ENCODE results near the gene ZNF688.
"Not testable (repeated sequence)": the region's sequence is repeated elsewhere in the genome, so short reads cannot be mapped to it uniquely, and the experiment has no call there.

ZNF688 gene

GRCh38 chr16:30532285-30533145 is 39.0 kb downstream of the ZNF688 start:
- no peak for DNase-seq

- no peak for DNase-seq
These were observed 41.1 kb downstream of the ZNF688 start for GRCh38 chr16:30530163-30531037.

GRCh38 chr16:30528799-30529457 is 42.6 kb downstream of the ZNF688 start:
- no peak for DNase-seq

- peak; percentile 26 for DNase-seq
These were observed 43.8 kb downstream of the ZNF688 start for GRCh38 chr16:30527635-30528178.

GRCh38 chr16:30526823-30527634 is 44.5 kb downstream of the ZNF688 start:
- peak; percentile 95 for DNase-seq

- peak; percentile 36 for DNase-seq
These were observed 45.2 kb downstream of the ZNF688 start, which contains the start of gene ZNF768 for GRCh38 chr16:30526137-30526822. TSS of gene ZNF768 (minus strand) at chr16:30526566. CDS start at chr16:30526413, 153 bp downstream.

- no peak for DNase-seq
These were observed 45.7 kb downstream of the ZNF688 start for GRCh38 chr16:30525844-30526136.

- no peak for DNase-seq
These were observed 46.6 kb downstream of the ZNF688 start for GRCh38 chr16:30524575-30525568.

- DNase-seq, result no peak
These were observed 47.5 kb downstream of the ZNF688 start for GRCh38 chr16:30523768-30524574.

- DNase-seq, result not testable (repeated sequence)
These were observed 48.6 kb downstream of the ZNF688 start for GRCh38 chr16:30522702-30523463.

GRCh38 chr16:30521873-30522641 is 49.5 kb downstream of the ZNF688 start:
- DNase-seq, result no peak

- DNase-seq, result no peak
These were observed 50.0 kb downstream of the ZNF688 start for GRCh38 chr16:30521476-30521872.
